NCI-H1436 (cell line): ENCODE measurements around the gene MCAM.

ENCODE experiments used
- DNase-seq: peaks from one replicate; lab custom pipeline; 2025; lab: John Stamatoyannopoulos, UW

The MCAM gene

GRCh38 chr11:119262668-119263351 lies 54.1 kb downstream of the MCAM start:
- DNase-seq = no peak

GRCh38 chr11:119258983-119259382 lies 57.9 kb downstream of the MCAM start:
- no peak for DNase-seq
